Neural cell (in vitro differentiated cells): ENCODE data around the gene RNPEPL1.

Experiments used
- EP300 ChIP-seq: fragments of 450-650 bp; conservative IDR thresholded peaks from 2 replicates; pipeline ENCODE4 v1.6.1; 2014; ENCODE audit warnings: antibody characterized with exemption, mild to moderate bottlenecking, moderate library complexity; ENCODE audit not compliant: poor library complexity, severe bottlenecking
- EZH2 ChIP-seq: fragments of 200-600, 300-800 bp; shearing (Covaris generic), sonication (generic); IDR thresholded peaks from 2 replicates; pipeline ENCODE4 v1.6.1; 2014; ENCODE audit warnings: antibody characterized with exemption, low read length, borderline replicate concordance, mild to moderate bottlenecking; ENCODE audit not compliant: insufficient read depth, poor library complexity, severe bottlenecking
- MXI1 ChIP-seq: fragments of 450-650 bp; conservative IDR thresholded peaks from 2 replicates; pipeline ENCODE4 v1.6.1; 2014; ENCODE audit warnings: antibody characterized with exemption, mild to moderate bottlenecking; ENCODE audit not compliant: poor library complexity, severe bottlenecking
- POLR2AphosphoS5 ChIP-seq: IDR thresholded peaks from 2 replicates; pipeline ENCODE4 v1.6.1; 2012
- RAD21 ChIP-seq: fragments of 450-650 bp; conservative IDR thresholded peaks from 2 replicates; pipeline ENCODE4 v1.6.1; 2014; ENCODE audit warnings: antibody characterized with exemption, mild to moderate bottlenecking, moderate library complexity
- TAF1 ChIP-seq: IDR thresholded peaks from 2 replicates; pipeline ENCODE4 v1.6.1; 2012; ENCODE audit warnings: low read depth
- TF ChIP-seq, protein P1 (sequence below): fragments of 450-650 bp; IDR thresholded peaks from 2 replicates; pipeline ENCODE4 v1.5.1; 2014; ENCODE audit warnings: antibody characterized with exemption, mild to moderate bottlenecking, moderate library complexity; ENCODE audit not compliant: poor library complexity, severe bottlenecking
- TF ChIP-seq, protein P2 (sequence below): IDR thresholded peaks from 2 replicates; pipeline ENCODE4 v1.6.1; 2012; ENCODE audit warnings: borderline replicate concordance

DNA sequence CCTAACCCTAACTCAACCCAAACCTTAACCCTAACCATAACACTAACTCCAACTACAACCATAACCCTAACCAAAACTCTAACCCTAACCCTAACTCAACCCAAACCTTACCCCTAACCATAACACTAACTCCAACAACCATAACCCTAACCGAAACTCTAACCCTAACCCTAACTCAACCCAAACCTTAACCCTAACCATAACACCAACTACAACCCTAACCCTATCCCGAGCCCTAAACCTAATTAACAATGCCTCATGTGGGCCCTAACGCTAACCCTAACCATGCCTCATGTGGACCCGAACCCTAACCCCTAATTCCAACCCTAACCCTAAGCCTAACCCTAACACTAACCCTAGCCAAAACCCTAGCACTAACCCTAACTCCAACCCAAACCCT lies 45.5 kb downstream of the RNPEPL1 start:
- TF ChIP-seq, protein P1, sequence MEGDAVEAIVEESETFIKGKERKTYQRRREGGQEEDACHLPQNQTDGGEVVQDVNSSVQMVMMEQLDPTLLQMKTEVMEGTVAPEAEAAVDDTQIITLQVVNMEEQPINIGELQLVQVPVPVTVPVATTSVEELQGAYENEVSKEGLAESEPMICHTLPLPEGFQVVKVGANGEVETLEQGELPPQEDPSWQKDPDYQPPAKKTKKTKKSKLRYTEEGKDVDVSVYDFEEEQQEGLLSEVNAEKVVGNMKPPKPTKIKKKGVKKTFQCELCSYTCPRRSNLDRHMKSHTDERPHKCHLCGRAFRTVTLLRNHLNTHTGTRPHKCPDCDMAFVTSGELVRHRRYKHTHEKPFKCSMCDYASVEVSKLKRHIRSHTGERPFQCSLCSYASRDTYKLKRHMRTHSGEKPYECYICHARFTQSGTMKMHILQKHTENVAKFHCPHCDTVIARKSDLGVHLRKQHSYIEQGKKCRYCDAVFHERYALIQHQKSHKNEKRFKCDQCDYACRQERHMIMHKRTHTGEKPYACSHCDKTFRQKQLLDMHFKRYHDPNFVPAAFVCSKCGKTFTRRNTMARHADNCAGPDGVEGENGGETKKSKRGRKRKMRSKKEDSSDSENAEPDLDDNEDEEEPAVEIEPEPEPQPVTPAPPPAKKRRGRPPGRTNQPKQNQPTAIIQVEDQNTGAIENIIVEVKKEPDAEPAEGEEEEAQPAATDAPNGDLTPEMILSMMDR = no peak
- TF ChIP-seq, protein P2, sequence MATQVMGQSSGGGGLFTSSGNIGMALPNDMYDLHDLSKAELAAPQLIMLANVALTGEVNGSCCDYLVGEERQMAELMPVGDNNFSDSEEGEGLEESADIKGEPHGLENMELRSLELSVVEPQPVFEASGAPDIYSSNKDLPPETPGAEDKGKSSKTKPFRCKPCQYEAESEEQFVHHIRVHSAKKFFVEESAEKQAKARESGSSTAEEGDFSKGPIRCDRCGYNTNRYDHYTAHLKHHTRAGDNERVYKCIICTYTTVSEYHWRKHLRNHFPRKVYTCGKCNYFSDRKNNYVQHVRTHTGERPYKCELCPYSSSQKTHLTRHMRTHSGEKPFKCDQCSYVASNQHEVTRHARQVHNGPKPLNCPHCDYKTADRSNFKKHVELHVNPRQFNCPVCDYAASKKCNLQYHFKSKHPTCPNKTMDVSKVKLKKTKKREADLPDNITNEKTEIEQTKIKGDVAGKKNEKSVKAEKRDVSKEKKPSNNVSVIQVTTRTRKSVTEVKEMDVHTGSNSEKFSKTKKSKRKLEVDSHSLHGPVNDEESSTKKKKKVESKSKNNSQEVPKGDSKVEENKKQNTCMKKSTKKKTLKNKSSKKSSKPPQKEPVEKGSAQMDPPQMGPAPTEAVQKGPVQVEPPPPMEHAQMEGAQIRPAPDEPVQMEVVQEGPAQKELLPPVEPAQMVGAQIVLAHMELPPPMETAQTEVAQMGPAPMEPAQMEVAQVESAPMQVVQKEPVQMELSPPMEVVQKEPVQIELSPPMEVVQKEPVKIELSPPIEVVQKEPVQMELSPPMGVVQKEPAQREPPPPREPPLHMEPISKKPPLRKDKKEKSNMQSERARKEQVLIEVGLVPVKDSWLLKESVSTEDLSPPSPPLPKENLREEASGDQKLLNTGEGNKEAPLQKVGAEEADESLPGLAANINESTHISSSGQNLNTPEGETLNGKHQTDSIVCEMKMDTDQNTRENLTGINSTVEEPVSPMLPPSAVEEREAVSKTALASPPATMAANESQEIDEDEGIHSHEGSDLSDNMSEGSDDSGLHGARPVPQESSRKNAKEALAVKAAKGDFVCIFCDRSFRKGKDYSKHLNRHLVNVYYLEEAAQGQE = no peak
- no peak for TF ChIP-seq POLR2AphosphoS5
- TF ChIP-seq EP300 = no peak
- no peak for TF ChIP-seq RAD21
- no peak for TF ChIP-seq EZH2
- TF ChIP-seq TAF1 = no peak
- no peak for TF ChIP-seq MXI1
